ENCODE measurements around the gene MVP.
"Not testable (repeated sequence)": the region's sequence is repeated elsewhere in the genome, so short reads cannot be mapped to it uniquely, and the experiment has no call there.

Gene MVP

DNA sequence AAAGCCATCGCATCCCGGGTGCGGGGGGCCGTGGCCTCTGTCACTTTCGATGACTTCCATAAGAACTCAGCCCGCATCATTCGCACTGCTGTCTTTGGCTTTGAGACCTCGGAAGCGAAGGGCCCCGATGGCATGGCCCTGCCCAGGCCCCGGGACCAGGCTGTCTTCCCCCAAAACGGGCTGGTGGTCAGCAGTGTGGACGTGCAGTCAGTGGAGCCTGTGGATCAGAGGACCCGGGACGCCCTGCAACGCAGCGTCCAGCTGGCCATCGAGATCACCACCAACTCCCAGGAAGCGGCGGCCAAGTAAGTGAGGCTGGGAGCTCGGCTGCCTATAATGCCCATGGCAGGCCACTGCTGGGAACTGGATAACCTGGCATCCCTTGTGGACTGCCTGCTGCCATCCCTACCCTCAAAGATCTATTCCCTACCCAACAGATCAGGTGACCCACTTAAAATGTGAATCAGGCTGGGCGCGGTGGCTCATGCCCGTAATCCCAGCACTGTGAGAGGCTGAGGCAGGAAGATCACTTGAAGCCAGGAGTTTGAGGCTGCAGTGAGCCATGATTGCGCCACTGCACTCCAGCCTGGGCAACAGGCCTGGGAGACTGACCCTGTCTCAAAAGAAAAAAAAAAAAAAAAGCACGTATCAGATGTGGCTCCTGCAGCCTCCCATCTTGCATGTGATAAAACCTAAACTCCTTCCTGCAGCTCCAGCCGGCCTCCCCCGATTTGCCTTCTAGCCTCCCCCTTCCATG, 24.5 kb downstream of the MVP start:
- DNase-seq = no peak

DNA sequence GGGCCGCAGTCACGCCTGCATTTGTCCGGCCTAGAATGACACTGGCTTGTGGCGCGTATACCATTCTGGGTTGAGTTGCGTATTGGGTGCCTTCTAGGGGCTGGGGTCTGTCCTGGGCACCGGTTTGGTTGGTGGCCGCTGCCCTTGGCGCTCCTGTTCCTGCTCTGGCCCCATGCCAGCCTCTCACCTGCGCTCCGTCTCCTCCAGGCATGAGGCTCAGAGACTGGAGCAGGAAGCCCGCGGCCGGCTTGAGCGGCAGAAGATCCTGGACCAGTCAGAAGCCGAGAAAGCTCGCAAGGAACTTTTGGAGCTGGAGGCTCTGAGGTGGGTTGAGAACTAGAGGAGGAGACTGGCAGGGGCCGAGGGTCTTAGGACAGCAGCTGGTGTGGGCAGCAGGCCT, 25.4 kb downstream of the MVP start:
- no peak for DNase-seq

DNA sequence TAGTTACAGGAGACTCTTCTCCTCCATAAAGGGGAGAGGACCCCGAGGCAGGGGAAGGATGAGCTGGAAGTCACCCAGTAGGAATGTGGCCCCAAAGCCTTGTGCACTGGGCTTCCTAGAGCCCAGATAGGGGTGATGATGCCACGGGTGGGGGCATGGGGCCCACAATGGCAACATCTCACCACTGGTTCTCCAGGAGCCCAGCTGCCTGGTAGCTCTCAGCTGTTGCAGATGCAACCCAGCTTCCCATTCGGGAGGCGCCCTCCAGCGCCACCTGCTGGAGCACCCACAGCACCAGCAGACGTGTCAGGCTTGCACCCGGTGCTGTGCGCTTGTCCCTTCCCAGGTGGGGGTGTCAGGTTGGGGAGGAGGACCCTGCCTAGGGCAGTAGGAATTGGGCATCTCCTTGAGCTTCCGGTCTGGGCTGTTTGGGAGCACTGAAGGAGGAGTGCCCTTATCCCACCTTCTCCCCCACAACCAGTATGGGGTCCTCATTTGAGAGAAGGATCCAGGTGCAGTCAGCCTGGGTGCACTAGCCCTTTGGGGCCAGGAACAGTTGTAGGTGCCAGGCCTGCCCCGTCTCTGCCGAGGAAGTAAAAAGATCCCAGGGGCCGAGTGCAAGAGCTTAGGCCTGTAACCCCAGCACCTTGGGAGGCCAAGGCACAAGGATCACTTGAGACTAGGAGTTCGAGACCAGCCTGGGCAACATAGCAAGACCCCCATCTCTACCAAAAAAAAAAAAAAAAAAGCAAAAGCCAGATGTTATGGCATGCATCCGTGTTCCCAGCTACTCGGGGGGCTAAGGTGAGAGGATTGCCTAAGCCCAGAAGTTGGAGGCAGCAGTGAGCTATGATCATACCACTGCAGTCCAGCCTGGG, 28.4 kb downstream of the MVP start:
- peak; percentile 61 for DNase-seq

DNA sequence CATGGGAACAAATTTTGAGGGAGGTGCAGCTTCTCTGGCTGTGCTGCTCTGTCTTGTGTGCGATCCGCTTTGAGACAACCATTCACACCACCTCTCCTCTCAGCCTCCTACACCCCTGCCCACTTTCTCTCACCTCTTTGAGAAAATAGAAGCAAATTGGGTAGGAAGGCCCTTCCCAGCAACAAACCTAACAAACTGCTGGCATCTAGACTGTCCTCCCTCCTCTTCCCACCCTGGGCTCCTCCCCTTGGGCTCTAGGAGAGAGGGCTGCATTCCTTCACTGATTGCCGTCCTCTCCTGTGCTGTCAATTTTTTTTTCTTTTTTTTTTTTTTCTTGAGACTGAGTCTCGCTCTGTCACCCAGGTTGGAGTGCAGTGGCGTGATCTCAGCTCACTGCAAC, 29.2 kb downstream of the MVP start:
- no peak for DNase-seq

DNA sequence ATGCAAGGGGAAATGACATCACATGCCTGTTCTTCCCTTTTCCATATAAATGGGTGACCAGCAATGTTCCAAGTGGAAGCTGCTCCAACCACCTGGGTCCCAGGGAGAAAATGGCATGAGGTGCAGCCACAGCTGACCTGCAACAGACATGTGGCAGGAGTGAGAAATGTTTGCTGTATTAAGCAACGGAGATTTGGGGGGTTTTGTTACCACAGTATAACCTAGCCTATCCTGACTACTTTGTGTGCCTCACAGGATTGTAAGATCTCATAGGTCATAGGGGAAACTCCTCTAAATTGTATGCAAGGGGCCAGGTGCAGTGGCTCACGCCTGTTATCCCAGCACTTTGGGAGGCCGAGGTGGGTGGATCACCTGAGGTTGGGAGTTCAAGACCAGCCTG, 30.7 kb downstream of the MVP start:
- no peak for DNase-seq

DNA sequence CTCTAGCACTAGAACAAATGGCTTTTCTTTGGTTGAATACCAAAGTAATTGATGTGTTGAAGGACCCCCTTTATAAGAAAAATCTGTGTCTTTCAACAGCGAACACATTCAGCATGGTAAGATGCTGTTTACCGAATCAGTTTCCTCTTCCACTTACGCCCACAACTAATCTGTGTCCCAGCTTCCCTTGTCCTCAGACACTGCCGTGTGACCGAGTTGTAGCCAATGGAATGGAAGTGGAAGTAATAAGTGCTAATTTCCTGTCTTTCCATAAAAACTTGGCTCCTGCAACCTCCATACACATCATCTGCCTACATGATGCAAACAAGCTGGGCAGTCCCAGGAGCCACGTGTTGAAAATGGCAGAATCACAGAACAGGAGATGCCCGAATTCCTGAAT, 32.4 kb downstream of the MVP start:
- DNase-seq = no peak

DNA sequence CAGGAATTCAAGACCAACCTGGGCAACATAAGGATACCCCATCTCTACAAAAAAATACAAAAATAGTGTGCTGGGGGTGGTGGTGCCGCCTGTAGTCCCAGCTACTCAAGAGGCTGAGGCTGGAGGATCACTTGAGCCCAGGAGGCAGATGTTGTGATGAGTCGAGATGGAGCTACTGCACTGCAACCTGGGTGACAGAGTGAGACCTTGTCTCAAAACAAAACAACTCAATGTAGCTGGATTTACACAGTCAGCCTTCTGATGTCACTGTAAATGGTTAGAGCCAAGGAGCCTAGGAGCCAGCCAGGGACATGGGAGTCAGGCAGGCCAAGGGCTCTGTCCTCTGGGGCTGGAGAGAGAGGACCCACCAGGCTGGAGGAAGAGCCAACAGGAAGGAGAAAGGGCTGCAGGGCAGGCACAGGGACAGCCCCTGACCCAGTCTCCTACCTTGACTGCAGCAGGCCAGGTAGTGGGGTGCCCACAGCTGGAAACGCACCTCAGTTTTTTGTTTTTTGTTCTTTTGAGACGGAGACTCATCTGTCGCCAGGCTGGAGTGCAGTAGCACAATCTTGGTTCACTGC, 34.3 kb downstream of the MVP start:
- no peak for DNase-seq

DNA sequence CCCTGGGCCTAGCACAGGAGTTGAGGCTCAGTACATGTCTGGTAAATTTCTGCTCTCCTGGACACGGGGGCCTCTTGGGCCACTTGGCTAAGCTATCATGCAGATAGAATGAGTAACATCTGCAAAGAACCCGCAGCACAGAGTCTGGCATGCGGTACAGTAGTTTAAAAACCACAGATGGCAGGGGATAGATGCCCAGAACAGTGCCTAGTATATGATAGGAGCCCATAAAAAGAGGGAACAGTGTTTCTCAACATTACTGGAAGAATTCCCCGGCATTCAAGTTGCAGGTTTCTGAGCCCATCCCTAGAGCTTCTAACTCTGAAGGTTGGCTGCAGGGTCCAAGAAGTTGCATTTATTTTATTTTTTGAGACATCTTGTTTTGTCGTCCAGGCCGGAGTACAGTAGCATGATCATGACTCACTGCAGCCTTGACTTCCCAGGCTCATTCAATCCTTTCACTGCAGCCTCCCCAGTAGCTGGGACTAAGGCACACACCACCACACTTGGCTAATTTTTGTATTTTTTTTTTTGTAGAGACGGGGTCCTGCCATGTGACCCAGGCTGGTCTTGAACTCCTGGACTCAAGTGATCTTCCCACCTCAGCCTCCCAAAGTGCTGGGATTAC, 37.0 kb downstream of the MVP start:
- DNase-seq = no peak

DNA sequence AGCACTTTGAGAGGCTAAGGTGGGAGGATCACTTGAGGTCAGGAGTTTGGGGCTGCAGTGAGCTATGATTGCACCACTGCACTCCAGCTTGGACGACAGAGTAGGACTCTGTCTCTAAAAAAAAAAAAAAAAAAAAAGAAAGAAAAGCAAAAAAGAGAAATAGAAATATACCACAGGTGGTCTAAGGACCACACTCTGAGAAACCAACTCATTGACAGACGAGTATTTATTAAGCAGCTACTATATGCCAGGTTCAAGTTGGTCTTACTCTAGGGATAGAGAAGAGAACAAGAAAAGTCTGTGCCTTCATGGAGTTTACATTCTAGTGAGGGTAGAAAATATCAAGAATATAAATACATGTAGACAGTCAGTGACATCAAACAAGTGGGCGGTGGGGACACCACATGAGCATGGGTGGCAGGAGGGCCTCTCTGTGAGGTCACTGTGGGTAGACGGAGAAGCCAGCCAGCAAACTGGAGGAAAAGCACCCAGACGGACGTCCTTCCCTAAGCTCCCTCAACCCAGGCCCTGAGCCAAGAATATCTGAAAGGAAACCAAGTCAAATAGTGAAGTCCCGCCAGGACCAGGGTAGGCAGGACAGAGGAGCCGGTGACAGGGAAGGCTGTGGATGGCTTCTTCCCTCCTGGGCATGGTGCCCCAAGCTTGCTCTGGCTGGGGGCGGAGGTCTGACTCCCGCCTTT, 38.0 kb downstream of the MVP start:
- no peak for DNase-seq

DNA sequence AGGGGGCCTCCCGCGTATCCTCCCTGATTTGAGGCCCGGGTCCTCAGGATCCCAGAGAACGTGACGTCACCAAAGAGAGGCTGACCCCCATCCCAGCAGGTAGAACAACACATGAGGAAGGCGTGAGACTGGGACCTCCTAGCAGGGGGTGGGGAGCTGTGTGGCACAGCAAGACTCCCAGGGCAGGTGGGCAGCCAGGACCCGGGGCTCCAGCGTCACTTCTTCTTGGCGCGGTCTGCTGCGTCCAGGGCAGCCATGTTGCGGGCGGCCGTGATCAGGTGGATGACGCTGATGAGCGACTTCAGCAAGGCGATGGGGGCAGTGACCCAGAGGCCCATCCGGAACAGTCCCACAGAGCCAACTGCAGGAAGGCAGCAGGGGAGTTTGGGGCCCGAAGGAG, 38.7 kb downstream of the MVP start:
- no peak for DNase-seq

DNA sequence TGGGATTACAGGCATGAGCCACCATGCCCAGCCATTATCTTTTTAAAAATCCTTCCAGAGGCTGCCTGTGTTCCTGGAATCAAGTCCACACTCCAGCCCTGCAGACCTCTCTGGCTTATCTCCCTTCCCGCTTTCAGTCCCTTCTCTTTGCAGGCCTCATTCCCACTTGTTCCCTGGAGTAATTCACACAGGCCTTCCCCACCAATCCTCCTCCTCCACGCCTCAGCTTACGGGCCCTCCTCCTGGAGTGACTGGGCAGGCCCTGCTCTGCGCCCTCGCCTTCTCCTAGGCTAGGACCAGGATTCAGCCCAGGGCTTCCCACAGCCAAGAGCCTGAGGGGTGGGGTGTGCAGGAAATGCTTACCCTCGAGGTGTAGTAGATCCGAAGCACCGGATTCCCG, 40.0 kb downstream of the MVP start:
- DNase-seq = no peak

DNA sequence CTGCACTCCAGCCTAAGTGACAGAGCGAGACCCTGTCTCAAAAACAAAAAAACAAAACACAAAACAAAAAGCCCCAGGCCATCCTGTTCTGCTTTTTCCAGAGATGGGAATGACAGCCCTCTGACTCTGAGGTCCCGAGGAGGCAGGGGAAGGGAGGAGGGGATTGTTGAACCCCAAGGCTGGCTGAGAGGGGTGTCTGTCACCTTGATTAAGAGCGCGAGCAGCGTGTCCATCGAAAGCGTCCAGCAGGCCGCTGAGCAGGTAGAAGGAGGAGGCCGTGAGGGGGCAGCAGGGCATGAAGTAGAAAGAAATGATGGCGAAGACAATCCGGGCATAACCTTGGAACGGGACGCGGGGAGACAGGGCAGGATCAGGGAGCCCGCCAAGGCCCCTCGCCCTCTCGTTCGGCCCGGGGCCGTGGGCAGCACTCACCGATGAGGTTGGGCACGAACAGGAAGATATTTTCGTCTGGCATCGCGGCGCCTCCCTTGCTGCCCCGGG, 42.2 kb downstream of the MVP start:
- peak; percentile 52 for DNase-seq

DNA sequence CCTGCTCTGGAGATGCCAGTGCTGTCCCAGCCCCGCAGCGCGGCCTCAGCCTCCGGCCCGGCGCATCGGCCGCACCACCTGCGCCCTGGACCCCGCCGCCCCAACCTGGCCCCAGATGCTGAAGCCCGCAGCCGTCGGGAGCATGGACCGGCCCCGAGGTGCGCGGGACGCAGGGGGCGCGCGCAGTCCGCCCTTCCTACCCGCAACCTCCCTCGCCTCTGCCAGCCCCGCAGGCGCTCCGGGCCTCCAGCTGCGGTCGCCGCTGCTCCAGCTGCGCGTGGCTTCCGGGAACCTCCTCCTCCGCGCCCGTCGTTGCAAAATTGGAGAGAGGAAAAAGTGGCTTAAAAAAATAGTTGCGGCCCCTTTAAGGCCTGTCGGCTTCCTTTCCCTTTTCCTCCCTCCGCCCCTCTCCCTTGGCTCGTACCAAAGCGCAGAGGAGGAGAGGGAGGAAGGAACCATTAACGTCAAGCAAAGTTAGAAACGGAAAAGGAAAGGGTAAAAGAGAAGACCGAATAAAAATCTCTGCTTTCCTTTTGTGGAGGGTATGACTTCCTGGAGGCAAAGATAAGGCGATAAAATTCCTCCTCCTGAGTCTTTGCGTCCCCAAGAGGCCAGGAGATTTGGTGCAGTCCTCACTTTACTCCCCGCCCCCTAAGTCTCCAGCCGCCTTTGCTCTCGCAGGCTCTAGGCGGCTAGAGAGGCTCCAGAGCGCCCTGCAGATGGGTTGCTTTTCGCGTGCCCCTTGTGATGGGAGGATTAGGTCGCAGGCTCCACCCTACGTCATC, 42.8 kb downstream of the MVP start, which contains the start of gene CDIPT:
Gene CDIPT (minus strand): TSS at position 343 of the 785 bp plus-strand sequence. CDS start 369 bp downstream, outside the sequence.
- peak; percentile 97 for DNase-seq

DNA sequence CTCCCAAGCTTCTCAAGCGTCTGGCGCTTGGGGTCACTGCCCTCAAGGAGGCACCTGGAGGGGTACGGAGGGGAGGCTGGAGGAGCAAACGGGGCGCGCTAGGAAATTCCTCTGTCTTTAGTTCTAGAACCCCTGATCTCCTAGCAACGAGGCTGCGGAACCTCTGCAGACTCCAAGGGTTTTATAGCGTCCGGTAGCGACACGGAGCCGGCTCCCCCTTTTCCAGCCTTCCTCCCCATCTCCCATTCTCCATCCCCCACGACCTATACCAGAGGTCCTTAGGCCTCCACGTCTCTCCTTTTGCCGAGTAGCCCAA, 43.4 kb downstream of the MVP start:
- DNase-seq = no peak

DNA sequence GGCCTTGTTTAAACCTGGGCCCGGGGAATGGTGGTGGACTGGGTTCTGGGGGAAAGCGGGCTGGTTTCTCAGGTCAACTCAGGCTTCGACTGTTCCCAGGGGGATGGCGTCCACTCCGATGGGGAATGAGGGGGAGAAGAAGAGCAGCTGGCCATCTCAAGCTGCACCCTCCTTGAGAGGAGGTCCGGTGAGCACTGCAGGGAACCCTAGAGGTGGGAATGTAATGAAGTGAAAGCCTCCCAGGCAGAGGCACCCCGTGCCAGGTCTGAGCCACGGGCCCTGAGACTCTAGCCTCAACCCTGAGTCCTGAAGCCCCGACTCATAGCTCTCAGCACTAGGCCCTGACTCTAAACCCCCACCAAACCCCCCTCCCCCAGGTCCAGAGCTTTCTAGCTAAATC, 43.9 kb downstream of the MVP start:
- DNase-seq = no peak

DNA sequence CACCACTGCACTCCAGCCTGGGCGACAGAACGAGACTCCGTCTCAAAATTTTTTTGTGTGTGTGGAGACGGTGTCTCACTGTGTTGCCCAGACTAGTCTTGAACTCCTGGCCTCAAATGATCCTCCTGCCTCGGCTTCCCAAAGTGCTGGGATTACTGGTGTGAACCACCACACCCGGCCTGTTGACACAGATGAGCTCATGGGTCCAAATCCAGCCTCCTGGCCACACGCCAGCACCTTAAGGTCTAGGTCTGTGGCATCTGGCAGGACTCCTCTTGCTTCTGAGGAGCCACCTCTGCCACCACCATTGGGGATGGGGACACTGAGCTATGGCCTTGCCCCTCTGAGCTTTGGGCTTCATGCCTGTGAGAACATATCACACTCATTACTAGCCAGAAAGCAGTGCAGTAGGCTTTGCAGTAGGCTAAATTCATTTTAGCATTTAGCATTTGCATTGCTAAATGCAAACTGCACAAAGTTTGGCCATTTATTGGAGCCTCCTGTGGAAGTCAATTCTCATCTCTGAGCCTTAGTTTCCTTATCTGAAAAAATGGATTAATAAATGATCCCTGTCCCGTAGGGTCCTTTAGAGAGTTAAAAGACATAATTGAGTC, 48.2 kb downstream of the MVP start:
- DNase-seq = no peak

DNA sequence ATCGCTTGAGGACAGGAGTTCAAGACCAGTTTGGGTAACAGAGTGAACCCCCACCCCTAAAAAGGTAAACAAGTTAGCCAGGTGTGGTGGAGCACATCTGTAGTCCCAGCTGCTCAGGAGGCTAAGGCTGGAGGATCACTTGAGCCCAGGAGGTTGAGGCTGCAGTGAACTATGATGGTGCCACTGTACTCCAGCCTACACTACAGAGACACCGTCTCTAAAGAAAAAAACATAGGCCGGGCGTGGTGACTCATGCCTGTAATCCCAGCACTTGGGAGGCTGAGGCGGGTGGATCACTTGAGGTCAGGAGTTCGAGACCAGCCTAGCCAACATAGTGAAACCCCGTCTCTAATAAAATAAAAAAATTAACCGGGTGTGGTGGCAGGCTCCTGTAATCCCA, 48.8 kb downstream of the MVP start:
- not testable (repeated sequence) for DNase-seq

DNA sequence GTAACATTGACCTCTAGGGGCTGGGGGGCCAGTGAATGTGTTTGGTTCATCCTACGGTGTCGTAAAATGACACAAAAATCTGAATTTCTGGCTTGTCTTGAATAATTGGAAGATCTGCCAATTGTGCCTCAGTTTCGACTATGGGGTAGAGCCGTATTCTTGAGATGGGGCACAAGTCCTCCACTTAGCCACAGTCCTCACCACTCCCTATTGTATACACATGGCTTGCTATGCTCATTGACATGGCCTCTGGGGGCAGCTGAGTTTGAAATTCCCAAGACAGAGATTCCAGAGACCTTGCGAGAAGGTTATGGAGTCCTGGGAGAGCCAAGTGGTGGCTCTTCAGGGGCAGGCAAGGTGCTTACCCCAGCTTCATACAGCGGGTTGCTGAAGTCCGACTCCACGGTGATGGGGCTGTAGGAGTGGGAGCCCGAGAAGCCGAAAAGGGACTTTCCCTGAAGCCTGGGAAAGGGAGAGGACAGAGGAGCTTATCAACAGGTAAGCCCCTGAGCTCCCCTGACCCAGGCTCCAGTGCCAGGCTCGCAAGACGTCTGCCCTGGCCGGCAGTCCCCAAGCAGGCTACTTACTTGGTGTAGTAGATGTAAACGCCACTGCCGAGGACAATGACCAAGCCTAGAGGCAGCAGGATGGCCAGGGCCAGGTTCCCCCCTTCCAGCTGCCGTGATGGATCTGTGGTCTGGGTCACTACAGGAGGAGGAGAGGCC, 51.7 kb downstream of the MVP start:
- no peak for DNase-seq

DNA sequence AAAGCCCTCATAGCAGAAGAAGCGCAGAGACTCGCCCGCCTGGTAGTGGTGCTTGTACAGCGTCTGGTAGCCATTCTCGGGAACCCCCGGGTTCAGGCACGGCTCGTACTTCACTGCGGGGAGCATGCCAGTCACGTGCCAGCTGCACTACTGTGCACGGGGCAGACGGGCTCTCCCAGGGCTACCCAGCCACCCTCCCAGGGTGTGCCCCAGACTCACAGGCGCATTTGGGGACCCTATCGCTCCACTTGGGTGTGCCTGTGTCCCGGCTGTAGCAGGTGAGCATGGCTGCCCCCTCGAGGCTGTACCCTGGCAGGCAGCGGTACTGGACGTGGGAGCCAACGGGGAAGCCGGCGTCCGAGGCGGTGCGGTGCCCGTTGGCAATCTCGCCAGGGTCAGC, 53.1 kb downstream of the MVP start:
- DNase-seq = no peak

DNA sequence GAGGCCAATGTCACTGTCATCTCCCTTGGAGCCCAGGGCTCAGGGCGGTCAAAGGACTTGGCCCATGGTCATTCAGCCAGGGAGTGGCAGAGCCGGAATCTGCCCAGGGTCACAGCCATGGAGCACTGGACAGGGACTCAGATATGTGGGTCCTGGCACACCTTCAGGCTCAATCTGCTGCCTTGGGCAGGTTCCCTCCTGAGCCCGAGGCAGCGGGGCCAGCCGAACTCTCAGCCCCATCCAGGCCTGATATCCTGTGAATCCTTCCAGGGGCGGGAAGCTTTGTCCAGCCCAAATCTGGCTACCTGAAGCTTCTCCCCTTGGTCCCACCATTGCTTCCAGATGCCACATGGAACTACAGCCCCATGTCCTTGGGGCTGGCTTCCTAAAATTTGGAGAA, 54.9 kb downstream of the MVP start:
- no peak for DNase-seq

DNA sequence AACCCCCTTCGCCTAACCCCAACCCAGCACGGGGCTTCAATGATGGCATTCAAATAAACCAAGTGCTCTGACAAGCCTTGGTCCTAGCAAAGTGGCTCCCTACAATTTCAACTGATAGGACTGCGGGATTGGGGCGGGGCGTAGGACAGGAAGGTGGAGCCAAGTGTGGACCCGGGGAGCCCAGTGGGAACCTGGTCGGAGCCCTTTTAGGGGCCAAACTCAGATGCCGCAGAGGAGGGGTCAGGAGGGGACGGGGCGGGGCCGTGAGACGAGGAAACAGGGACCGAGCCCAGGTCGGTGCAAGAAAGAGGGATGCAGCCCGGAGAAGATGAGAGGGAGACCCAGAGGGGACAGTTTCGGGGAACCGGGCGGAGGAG, 55.9 kb downstream of the MVP start:
- DNase-seq = no peak
